H9 (cell line): ENCODE measurements around the gene MAD2L1. TPM values are rescaled to one million over a fixed set of nuclear protein-coding genes. Genes with fewer than 3 reads are reported as not detected.

ENCODE experiments used
- DNase-seq: peaks from one replicate; pipeline ENCODE4 v3.0.0-alpha.2; 2017
- H2AFZ ChIP-seq: one replicate; pipeline ENCODE4 v1.6.1; 2013; ENCODE audit warnings: mild to moderate bottlenecking, low read length, control low read depth, moderate library complexity
- H2AK5ac ChIP-seq: 2 replicates; pipeline ENCODE4 v1.6.1; 2013; ENCODE audit warnings: low read length, control low read depth, mixed read lengths; ENCODE audit not compliant: insufficient read length
- H2BK120ac ChIP-seq: one replicate; pipeline ENCODE4 v1.6.1; 2013; ENCODE audit warnings: low read depth, mild to moderate bottlenecking, low read length, control low read depth, inconsistent platforms; ENCODE audit not compliant: poor library complexity, severe bottlenecking
- H2BK12ac ChIP-seq: 2 replicates; pipeline ENCODE4 v1.6.1; 2013; ENCODE audit warnings: low read length, control low read depth, mixed read lengths, low read depth; ENCODE audit not compliant: insufficient read length
- H2BK15ac ChIP-seq: 2 replicates; pipeline ENCODE4 v1.6.1; 2013; ENCODE audit warnings: low read depth, low read length, control low read depth
- H2BK20ac ChIP-seq: one replicate; pipeline ENCODE4 v1.6.1; 2013; ENCODE audit warnings: low read depth, mild to moderate bottlenecking, low read length, control low read depth, inconsistent platforms; ENCODE audit not compliant: poor library complexity, severe bottlenecking
- H2BK5ac ChIP-seq: 2 replicates; pipeline ENCODE4 v1.6.1; 2013; ENCODE audit warnings: low read length, control low read depth, mixed read lengths; ENCODE audit not compliant: insufficient read length
- H3K14ac ChIP-seq: 2 replicates; pipeline ENCODE4 v1.6.1; 2013; ENCODE audit warnings: low read length, control low read depth; ENCODE audit not compliant: insufficient read depth
- H3K18ac ChIP-seq: 2 replicates; pipeline ENCODE4 v1.6.1; 2013; ENCODE audit warnings: low read depth, mild to moderate bottlenecking, mixed read lengths, low read length, control low read depth; ENCODE audit not compliant: insufficient read length
- H3K23ac ChIP-seq: 2 replicates; pipeline ENCODE4 v1.6.1; 2013; ENCODE audit warnings: low read length, control low read depth, mixed read lengths, low read depth; ENCODE audit not compliant: insufficient read length
- H3K23me2 ChIP-seq: 2 replicates; pipeline ENCODE4 v1.6.1; 2013; ENCODE audit warnings: low read depth, mild to moderate bottlenecking, mixed read lengths, low read length, control low read depth; ENCODE audit not compliant: insufficient read length, poor library complexity, severe bottlenecking
- H3K27ac ChIP-seq: 2 replicates; pipeline ENCODE4 v1.5.1; 2013; ENCODE audit warnings: low read length, control low read depth, mixed read lengths, low read depth; ENCODE audit not compliant: insufficient read length
- H3K27me3 ChIP-seq: 2 replicates; pipeline ENCODE4 v1.6.1; 2013; ENCODE audit warnings: low read length, control low read depth, inconsistent platforms; ENCODE audit not compliant: insufficient read depth
- H3K4ac ChIP-seq: 2 replicates; pipeline ENCODE4 v1.6.1; 2013; ENCODE audit warnings: low read depth, mild to moderate bottlenecking, control low read depth, inconsistent platforms, low read length, moderate library complexity
- H3K4me1 ChIP-seq: 2 replicates; pipeline ENCODE4 v1.6.1; 2013; ENCODE audit warnings: low read length, control low read depth, inconsistent platforms; ENCODE audit not compliant: insufficient read depth
- H3K4me2 ChIP-seq: 2 replicates; pipeline ENCODE4 v1.6.1; 2013; ENCODE audit warnings: low read length, control low read depth, mixed read lengths; ENCODE audit not compliant: insufficient read length, insufficient read depth
- H3K56ac ChIP-seq: 2 replicates; pipeline ENCODE4 v1.6.1; 2013; ENCODE audit warnings: low read depth, mild to moderate bottlenecking, mixed read lengths, low read length, control low read depth; ENCODE audit not compliant: insufficient read length
- H3K79me1 ChIP-seq: 2 replicates; pipeline ENCODE4 v1.6.1; 2013; ENCODE audit warnings: low read depth, mild to moderate bottlenecking, moderate library complexity, low read length, control low read depth, inconsistent platforms; ENCODE audit not compliant: insufficient read depth, poor library complexity, severe bottlenecking
- H3K79me2 ChIP-seq: 2 replicates; pipeline ENCODE4 v1.6.1; 2013; ENCODE audit warnings: low read length, control low read depth, inconsistent platforms; ENCODE audit not compliant: insufficient read depth
- H3K9ac ChIP-seq: 2 replicates; pipeline ENCODE4 v1.6.1; 2013; ENCODE audit warnings: low read length, control low read depth, mixed read lengths; ENCODE audit not compliant: insufficient read length; ENCODE audit errors: extremely low read depth
- H3K9me3 ChIP-seq: one replicate; pipeline ENCODE4 v1.6.1; 2013; ENCODE audit warnings: low read depth, low read length, inconsistent platforms; ENCODE audit not compliant: control insufficient read depth
- H3T11ph ChIP-seq: one replicate; pipeline ENCODE4 v1.6.1; 2013; ENCODE audit warnings: mild to moderate bottlenecking, low read length, control low read depth, inconsistent platforms
- H4K20me1 ChIP-seq: one replicate; pipeline ENCODE4 v1.6.1; 2013; ENCODE audit not compliant: control insufficient read depth, insufficient read length, insufficient read depth
- H4K5ac ChIP-seq: 2 replicates; pipeline ENCODE4 v1.6.1; 2013; ENCODE audit warnings: low read depth, mild to moderate bottlenecking, mixed read lengths, low read length, control low read depth; ENCODE audit not compliant: insufficient read length
- H4K8ac ChIP-seq: replicated peaks from 2 replicates; pipeline ENCODE4 v1.6.1; 2013; ENCODE audit warnings: low read length, control low read depth, mixed read lengths, low read depth; ENCODE audit not compliant: insufficient read length
- H4K91ac ChIP-seq: 2 replicates; pipeline ENCODE4 v1.6.1; 2013; ENCODE audit warnings: low read depth, mild to moderate bottlenecking, moderate library complexity, mixed read lengths, low read length, control low read depth; ENCODE audit not compliant: insufficient read length
- H3K27ac Mint-ChIP-seq, 3 experiments: 2 replicates in 2 of 3; 3 replicates in 1 of 3; pipeline ENCODE4 v1.8.0; 2020 to 2021; ENCODE audit warnings: mixed read lengths in 3 of 3, mild to moderate bottlenecking in 1 of 3, moderate library complexity in 1 of 3
- H3K27me3 Mint-ChIP-seq: 2 replicates; pipeline ENCODE4 v1.8.0; 2021; ENCODE audit warnings: low read depth, mild to moderate bottlenecking, moderate library complexity, mixed read lengths
- H3K36me3 Mint-ChIP-seq, 3 experiments: 2 replicates in 2 of 3; 3 replicates in 1 of 3; pipeline ENCODE4 v1.8.0; 2020 to 2021; ENCODE audit warnings: low read depth in 3 of 3, mixed read lengths in 3 of 3; ENCODE audit not compliant: insufficient read depth in 1 of 3
- H3K4me1 Mint-ChIP-seq, 2 experiments: 2 replicates each; pipeline ENCODE4 v1.8.0; 2020; ENCODE audit warnings: mixed read lengths in 2 of 2
- H3K4me3 Mint-ChIP-seq, 2 experiments: 2 replicates in 1 of 2; 3 replicates in 1 of 2; pipeline ENCODE4 v1.8.0; 2020 to 2021; ENCODE audit warnings: mild to moderate bottlenecking in 2 of 2, mixed read lengths in 2 of 2, moderate library complexity in 1 of 2
- H3K9me3 Mint-ChIP-seq, 2 experiments: 2 replicates in 1 of 2; 3 replicates in 1 of 2; pipeline ENCODE4 v1.8.0; 2020; ENCODE audit warnings: mild to moderate bottlenecking in 2 of 2, mixed read lengths in 2 of 2, moderate library complexity in 1 of 2
- CTCF ChIP-seq: fragments of 200-600 bp; sonication (generic); conservative IDR thresholded peaks from 3 replicates; pipeline ENCODE4 v1.8.0; 2021; ENCODE audit warnings: antibody characterized with exemption, mild to moderate bottlenecking
- WGBS: extraction: QIAGEN DNeasy Blood & Tissue Kit; methylation state at CpG from one replicate; pipeline ENCODE4 v1.1.7; 2013; ENCODE audit warnings: missing lambda C conversion rate, low lambda C conversion rate, mixed read lengths; ENCODE audit not compliant: insufficient read length; ENCODE audit errors: extremely low coverage; 5-methylcytosine and 5-hydroxymethylcytosine counted together
- total RNA-seq: library from RNA; stranded (reverse); gene quantifications from 2 replicates; pipeline ENCODE4 v1.2.1, GENCODE V29; 2021

The MAD2L1 gene
- total RNA-seq, 1 experiment from 2014 or later, result 87.2 TPM

GRCh38 chr4:120083152-120083551 is 16.5 kb upstream of the MAD2L1 start:
- Histone ChIP-seq H3K18ac (no peak overlapping the region), H2BK120ac (no peak overlapping the region), H4K8ac (no peak overlapping the region), H3K56ac (no peak overlapping the region), H3K79me2 (no peaks in the 10 kb centered on the region), H3T11ph (no peak overlapping the region), H2AK5ac (no peak overlapping the region), H2BK5ac (no peak overlapping the region), H3K14ac (no peak overlapping the region), H4K91ac (no peak overlapping the region), H3K27me3 (no peaks in the 10 kb centered on the region), H3K79me1 (no peaks in the 10 kb centered on the region), H3K27ac (no peak overlapping the region), H4K20me1 (no peaks in the 10 kb centered on the region), H4K5ac (no peak overlapping the region), H2AFZ (no peak overlapping the region), H3K9me3 (no peaks in the 10 kb centered on the region), H3K23me2 (no peaks in the 10 kb centered on the region), H2BK12ac (no peak overlapping the region), H3K4me1 (peaks cover 3% of the 10 kb centered on the region; the same call in 1 of the 2 replicates), H3K4me2 (no peak overlapping the region), H3K4ac (no peak overlapping the region), H2BK15ac (no peak overlapping the region), H3K9ac (no peak overlapping the region), H2BK20ac (no peak overlapping the region), H3K23ac (no peak overlapping the region)
- Mint-ChIP-seq H3K27me3 (no peaks in the 10 kb centered on the region), H3K36me3 (peaks cover 0 to 5% (median 1%) of the 10 kb centered on the region in 3 experiments; a peak in 2 of 7 replicates), H3K4me1 (peaks cover 10% of the 10 kb centered on the region in 2 experiments), H3K4me3 (no peak overlapping the region), H3K27ac (no peak overlapping the region), H3K9me3 (peaks cover 4 to 10% of the 10 kb centered on the region in 2 experiments; a peak in 4 of 5 replicates)
- no CpG with 5 or more reads among the region's 2 CpGs for WGBS
- no peak for TF ChIP-seq CTCF
- no peak for DNase-seq
